K562 (cell line): ENCODE measurements around the gene E2F2. TPM values are rescaled to one million over a fixed set of nuclear protein-coding genes. Genes with fewer than 3 reads are reported as not detected.

ENCODE experiments used
- CBFA2T3 ChIP-seq: fragments of 450-650 bp; IDR thresholded peaks from 2 replicates; pipeline ENCODE4 v1.6.1; 2017
- CCAR2 ChIP-seq: fragments of 200-400 bp; formaldehyde crosslinking; IDR thresholded peaks from 2 replicates; pipeline ENCODE4 v1.6.1; 2017; ENCODE audit warnings: mild to moderate bottlenecking, low read depth, low read length
- CTBP1 ChIP-seq: fragments of 450-650 bp; IDR thresholded peaks from 2 replicates; pipeline ENCODE4 v1.6.1; 2016; ENCODE audit warnings: borderline replicate concordance
- CTCF ChIP-seq, 3 experiments: IDR thresholded peaks in 2 of 3; conservative IDR thresholded peaks in 1 of 3; 2 replicates each; pipeline ENCODE4 v1.5.1; 2011 to 2012; ENCODE audit warnings: low read length in 3 of 3, mild to moderate bottlenecking in 3 of 3, control low read depth in 2 of 3, improper control_type of control experiment in 1 of 3, inconsistent platforms in 1 of 3, low read depth in 1 of 3, mixed read lengths in 1 of 3, moderate library complexity in 1 of 3; ENCODE audit not compliant: insufficient read depth in 2 of 3
- DACH1 ChIP-seq: fragments of 450-650 bp; IDR thresholded peaks from 2 replicates; pipeline ENCODE4 v1.6.1; 2018; ENCODE audit not compliant: partially characterized antibody
- FOXK2 ChIP-seq, 2 experiments: fragments of 450-650 bp; IDR thresholded peaks in 1 of 2; conservative IDR thresholded peaks in 1 of 2; 2 replicates each; pipeline ENCODE4 v1.6.1; 2016; ENCODE audit warnings: low read depth in 2 of 2, mild to moderate bottlenecking in 1 of 2
- HNRNPH1 ChIP-seq: fragments of 200-400 bp; formaldehyde crosslinking; optimal IDR thresholded peaks from 2 replicates; pipeline ENCODE3; 2017; ENCODE audit warnings: low read depth, mild to moderate bottlenecking, low read length, moderate library complexity
- HNRNPL ChIP-seq: fragments of 200-400 bp; formaldehyde crosslinking; IDR thresholded peaks from 2 replicates; pipeline ENCODE4 v1.6.1; 2017; ENCODE audit warnings: low read depth, mild to moderate bottlenecking, low read length
- KDM2B ChIP-seq: fragments of 250-450 bp; sonication (Bioruptor Pico); IDR thresholded peaks from 2 replicates; pipeline ENCODE4 v1.8.0; 2021; ENCODE audit warnings: mild to moderate bottlenecking, moderate library complexity
- MAFF ChIP-seq: IDR thresholded peaks from 2 replicates; pipeline ENCODE4 v1.6.1; 2012; ENCODE audit warnings: low read length, improper control_type of control experiment
- MXI1 ChIP-seq: IDR thresholded peaks from 2 replicates; pipeline ENCODE4 v1.6.1; 2011; ENCODE audit warnings: low read depth, mild to moderate bottlenecking, improper control_type of control experiment, low read length
- NELFE ChIP-seq: IDR thresholded peaks from 2 replicates; pipeline ENCODE4 v1.6.1; 2011; ENCODE audit warnings: mild to moderate bottlenecking; ENCODE audit not compliant: insufficient read depth, insufficient read length
- PCBP2 ChIP-seq: fragments of 200-400 bp; formaldehyde crosslinking; IDR thresholded peaks from 2 replicates; pipeline ENCODE4 v1.6.1; 2018; ENCODE audit warnings: low read length, low read depth, mild to moderate bottlenecking, moderate library complexity; ENCODE audit not compliant: poor library complexity, severe bottlenecking
- POLR2A ChIP-seq: fragments of 450-650 bp; conservative IDR thresholded peaks from 2 replicates; pipeline ENCODE4 v1.6.1; 2016
- SOX6 ChIP-seq: fragments of 450-650 bp; IDR thresholded peaks from 2 replicates; pipeline ENCODE4 v1.6.1; 2014; ENCODE audit warnings: mild to moderate bottlenecking
- ZNF133 ChIP-seq: fragments of 250-450 bp; sonication (Bioruptor Pico); IDR thresholded peaks from 2 replicates; pipeline ENCODE4 v1.4.0; 2020; ENCODE audit warnings: mild to moderate bottlenecking
- ZNF316 ChIP-seq: fragments of 450-650 bp; IDR thresholded peaks from 2 replicates; pipeline ENCODE4 v1.6.1; 2016
- polyA plus RNA-seq, 8 experiments: library from polyadenylated mRNA; depleted of rRNA in 4 of 8; stranded (reverse) in 5 of 8; unstranded in 3 of 8; fragments of >200 nt; fragmentation: Nextera tagmentation in 2 of 8; fragmentation: Illumina TruSeq in 1 of 8; extraction: Ambion mirVana in 2 of 8; extraction: Trizol in 1 of 8; gene quantifications; 2 replicates each; pipeline versions ENCODE4 v1.2.1 to v1.2.3, GENCODE V29; 2011 to 2014; ENCODE audit warnings: inconsistent platforms in 1 of 8, missing spikeins in 1 of 8
- total RNA-seq, 7 experiments: library from RNA; depleted of rRNA in 6 of 7; stranded (reverse); fragments of >200 nt in 6 of 7; fragmentation: Illumina TruSeq in 2 of 7; extraction: Trizol in 2 of 7; gene quantifications; 2 replicates each; pipeline versions ENCODE4 v1.2.1 to v1.2.3, GENCODE V29; 2011 to 2021; ENCODE audit warnings: low replicate concordance in 1 of 7
- TF ChIP-seq, protein P1 (sequence below), 2 experiments: fragments of 450-650 bp in 1 of 2; sonication (generic) in 1 of 2; formaldehyde crosslinking in 1 of 2; IDR thresholded peaks; 2 replicates each; pipeline versions ENCODE4 v1.7.1 to v1.9.0; 2016 to 2022; ENCODE audit warnings: inconsistent platforms in 1 of 2, mild to moderate bottlenecking in 1 of 2, missing genetic modification reagents in 1 of 2

E2F2 gene
- total and polyA plus RNA-seq, 9 of the 15 experiments (the other 6 are each of a cell fraction or from before 2014, with no cell fraction given), result 3.1 to 25.3 (median 11.4) TPM

GRCh38 chr1:23528250-23528978 lies 2.6 kb downstream of the E2F2 start (continued):
- 0 out of 2 replicates have a peak, but pooled peaks have one; percentile 13 for TF ChIP-seq CBFA2T3
- peak; percentile 76 for TF ChIP-seq ZNF316
- TF ChIP-seq DACH1, result peak; percentile 48
- 0 out of 6 replicates have a peak, but pooled peaks of 1 of the 3 experiments have one; percentile 24 for TF ChIP-seq CTCF (IDR thresholded peaks at IDR 0.05 in 2 of 3, conservative IDR thresholded peaks at IDR 0.05 in 1 of 3; ENCODE audit: insufficient read depth in 2 of 3, low read depth in 1 of 3, low read length in 3 of 3)
- TF ChIP-seq CTBP1, result peak; percentile 66; the same call in 1 of the 2 replicates
- TF ChIP-seq NELFE, result no peak
- no peak for TF ChIP-seq HNRNPH1
- TF ChIP-seq MXI1, result peak; percentile 60; the same call in 1 of the 2 replicates
- peak; percentile 23; the same call in 1 of the 2 replicates for TF ChIP-seq SOX6
- no peak for TF ChIP-seq FOXK2 (conservative IDR thresholded peaks at IDR 0.05 in 1 of 2, IDR thresholded peaks at IDR 0.05 in 1 of 2; ENCODE audit: low read depth in 2 of 2)
- TF ChIP-seq HNRNPL, result peak; percentile 94
- no peak for TF ChIP-seq POLR2A
- TF ChIP-seq, protein P1, sequence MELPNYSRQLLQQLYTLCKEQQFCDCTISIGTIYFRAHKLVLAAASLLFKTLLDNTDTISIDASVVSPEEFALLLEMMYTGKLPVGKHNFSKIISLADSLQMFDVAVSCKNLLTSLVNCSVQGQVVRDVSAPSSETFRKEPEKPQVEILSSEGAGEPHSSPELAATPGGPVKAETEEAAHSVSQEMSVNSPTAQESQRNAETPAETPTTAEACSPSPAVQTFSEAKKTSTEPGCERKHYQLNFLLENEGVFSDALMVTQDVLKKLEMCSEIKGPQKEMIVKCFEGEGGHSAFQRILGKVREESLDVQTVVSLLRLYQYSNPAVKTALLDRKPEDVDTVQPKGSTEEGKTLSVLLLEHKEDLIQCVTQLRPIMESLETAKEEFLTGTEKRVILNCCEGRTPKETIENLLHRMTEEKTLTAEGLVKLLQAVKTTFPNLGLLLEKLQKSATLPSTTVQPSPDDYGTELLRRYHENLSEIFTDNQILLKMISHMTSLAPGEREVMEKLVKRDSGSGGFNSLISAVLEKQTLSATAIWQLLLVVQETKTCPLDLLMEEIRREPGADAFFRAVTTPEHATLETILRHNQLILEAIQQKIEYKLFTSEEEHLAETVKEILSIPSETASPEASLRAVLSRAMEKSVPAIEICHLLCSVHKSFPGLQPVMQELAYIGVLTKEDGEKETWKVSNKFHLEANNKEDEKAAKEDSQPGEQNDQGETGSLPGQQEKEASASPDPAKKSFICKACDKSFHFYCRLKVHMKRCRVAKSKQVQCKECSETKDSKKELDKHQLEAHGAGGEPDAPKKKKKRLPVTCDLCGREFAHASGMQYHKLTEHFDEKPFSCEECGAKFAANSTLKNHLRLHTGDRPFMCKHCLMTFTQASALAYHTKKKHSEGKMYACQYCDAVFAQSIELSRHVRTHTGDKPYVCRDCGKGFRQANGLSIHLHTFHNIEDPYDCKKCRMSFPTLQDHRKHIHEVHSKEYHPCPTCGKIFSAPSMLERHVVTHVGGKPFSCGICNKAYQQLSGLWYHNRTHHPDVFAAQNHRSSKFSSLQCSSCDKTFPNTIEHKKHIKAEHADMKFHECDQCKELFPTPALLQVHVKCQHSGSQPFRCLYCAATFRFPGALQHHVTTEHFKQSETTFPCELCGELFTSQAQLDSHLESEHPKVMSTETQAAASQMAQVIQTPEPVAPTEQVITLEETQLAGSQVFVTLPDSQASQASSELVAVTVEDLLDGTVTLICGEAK (IDR thresholded peaks at IDR 0.05), result no peak
- TF ChIP-seq, protein P1 (CRISPR knock-in tag; IDR thresholded peaks at IDR 0.05), result no peak
- TF ChIP-seq KDM2B (CRISPR knock-in tag), result no peak
- no peak for TF ChIP-seq CCAR2
- TF ChIP-seq ZNF133 (CRISPR knock-in tag), result no peak
- TF ChIP-seq PCBP2, result no peak
- peak; percentile 27; the same call in 1 of the 2 replicates for TF ChIP-seq MAFF
